HG03460 (cell line): ENCODE results near the gene TBL1XR1.
"Not testable (repeated sequence)": the region's sequence is repeated elsewhere in the genome, so short reads cannot be mapped to it uniquely, and the experiment has no call there.

Experiments used
- ATAC-seq: cut with Tn5 transposase; IDR thresholded peaks from one replicate; pipeline ENCODE4 v1.9.1; 2021; ENCODE audit not compliant: unreplicated experiment

TBL1XR1 gene

GRCh38 chr3:177144922-177145321 lies 52.4 kb downstream of the TBL1XR1 start:
- peak; percentile 73 for ATAC-seq

GRCh38 chr3:177141899-177142646 lies 55.2 kb downstream of the TBL1XR1 start:
- ATAC-seq = no peak

DNA sequence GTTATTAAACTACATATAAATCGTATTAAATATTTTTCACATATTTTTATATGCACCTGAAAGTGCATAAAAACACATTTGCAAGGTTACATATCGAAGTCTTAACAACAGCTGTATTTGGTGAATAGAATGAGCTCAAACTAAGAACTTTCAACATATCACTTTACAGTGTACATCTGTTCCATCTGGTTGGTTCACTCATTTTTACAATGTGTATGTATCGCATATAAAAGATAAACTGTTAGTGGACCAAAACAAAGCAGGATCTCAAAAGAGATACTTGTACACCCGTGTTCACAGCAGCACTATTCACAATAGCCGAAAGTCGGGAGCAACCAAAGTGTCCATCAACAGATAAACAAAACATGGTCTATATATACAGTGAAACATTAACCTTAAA lies 55.8 kb downstream of the TBL1XR1 start:
- no peak for ATAC-seq

DNA sequence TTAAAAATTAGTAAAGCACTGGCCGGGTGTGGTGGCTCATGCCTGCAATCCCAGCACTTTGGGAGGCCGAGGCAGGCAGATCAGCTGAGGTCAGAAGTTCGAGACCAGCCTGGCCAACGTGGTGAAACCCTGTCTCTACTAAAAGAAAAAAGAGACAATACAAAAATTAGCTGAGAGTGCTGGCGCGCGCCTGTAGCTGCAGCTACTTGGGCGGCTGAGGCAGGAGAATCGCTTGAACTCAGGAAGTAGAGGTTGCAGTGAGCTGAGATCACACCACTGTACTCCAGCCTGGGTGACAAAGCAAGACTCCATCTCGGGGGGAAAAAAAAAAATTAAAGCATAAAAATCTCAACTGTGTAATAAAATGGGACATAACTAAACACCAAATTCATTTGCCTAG lies 58.1 kb downstream of the TBL1XR1 start:
- not testable (repeated sequence) for ATAC-seq

GRCh38 chr3:177137774-177138705 lies 59.2 kb downstream of the TBL1XR1 start:
- no peak for ATAC-seq

GRCh38 chr3:177136741-177137140 lies 60.5 kb downstream of the TBL1XR1 start:
- no peak for ATAC-seq

DNA sequence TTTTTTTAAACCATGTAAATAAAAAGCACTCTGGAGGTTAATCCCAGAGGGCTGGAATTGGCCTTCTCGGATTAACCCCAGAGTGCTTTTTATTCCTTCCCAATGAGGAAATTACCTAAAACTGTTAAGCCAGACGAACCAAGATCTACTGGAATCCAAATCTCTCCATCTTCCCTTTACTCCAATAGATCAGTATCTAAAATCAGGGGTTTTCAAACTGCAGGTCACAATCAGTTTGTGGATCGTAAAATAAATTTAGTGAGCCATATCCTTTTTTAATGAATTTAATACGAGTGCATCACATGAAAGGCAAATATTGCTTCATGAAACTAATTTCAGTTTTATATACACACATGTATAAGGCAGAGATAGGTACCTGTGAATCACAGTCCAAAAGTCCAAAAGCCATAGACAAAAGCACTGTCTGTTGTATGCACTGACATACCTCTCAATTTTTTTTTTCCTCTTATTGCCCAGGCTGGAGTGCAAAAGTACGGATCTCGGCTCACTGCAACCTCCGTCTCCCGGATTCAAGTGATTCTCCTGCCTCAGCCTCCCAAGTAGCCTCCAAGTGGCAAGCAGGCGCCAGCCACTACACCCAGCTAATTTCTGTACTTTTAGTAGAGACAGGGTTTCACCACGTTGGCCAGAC lies 61.3 kb downstream of the TBL1XR1 start:
- ATAC-seq = no peak

DNA sequence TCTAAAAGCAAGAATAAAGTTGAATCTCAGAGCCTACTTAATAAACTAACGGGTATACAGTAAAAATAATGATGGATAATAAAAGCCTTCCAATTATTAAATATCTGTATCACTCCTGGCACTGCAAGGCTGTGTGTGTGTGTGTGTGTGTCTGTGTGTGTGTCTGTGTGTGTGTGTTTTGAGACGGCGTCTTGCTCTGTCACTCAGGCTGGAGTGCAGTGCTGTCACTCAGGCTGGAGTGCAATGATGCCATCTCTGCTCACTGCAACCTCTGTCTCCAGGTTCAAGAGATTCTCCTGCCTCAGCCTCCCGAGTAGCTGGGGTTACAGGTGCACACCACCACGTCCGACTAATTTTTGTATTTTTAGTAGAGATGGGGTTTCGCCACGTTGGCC lies 62.5 kb downstream of the TBL1XR1 start:
- no peak for ATAC-seq

DNA sequence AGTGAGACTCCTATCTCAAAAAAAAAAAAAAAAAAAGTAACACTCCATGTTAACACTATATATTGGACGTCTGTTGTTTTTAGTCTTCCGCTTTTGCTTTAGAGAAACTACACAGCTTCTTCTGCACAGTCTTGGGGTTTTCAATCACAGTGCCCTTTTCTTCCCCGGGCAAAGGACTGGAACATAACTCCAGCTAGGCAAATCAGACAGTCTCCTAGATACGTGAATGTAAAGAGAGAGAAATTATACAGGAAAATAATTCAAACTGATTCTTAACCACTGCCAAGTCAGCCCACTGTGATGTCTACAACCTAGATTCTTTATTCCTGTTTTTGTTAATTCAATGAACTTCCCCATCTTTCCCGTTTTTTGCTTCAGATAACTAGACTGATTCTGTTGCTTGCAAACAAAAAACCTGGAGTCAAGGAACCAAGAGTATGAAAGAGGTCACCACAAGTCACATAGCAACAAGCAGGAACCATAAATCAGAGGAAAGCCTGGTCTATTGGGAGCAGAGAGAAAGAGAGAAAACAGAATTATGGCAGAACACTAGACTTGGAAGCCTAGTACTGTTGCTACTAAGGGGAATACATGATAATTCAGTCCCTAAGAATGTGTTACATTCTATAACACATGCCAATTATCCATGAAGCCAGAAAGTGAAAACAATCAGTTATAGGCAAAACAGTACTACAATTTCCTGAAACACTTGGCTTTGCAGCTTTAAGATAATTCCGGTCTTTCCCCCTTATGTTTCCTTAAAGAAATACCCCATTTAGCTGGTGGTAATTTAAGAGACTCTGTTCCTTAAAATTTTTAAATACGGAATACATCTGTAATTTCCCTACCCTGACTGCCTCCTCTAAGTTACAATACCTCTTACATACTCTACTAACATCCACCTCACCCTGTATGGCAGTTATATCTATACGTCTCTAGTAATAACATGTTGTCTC lies 63.1 kb downstream of the TBL1XR1 start:
- no peak for ATAC-seq

- ATAC-seq = no peak
Observed at GRCh38 chr3:177131927-177132636, 65.2 kb downstream of the TBL1XR1 start.

DNA sequence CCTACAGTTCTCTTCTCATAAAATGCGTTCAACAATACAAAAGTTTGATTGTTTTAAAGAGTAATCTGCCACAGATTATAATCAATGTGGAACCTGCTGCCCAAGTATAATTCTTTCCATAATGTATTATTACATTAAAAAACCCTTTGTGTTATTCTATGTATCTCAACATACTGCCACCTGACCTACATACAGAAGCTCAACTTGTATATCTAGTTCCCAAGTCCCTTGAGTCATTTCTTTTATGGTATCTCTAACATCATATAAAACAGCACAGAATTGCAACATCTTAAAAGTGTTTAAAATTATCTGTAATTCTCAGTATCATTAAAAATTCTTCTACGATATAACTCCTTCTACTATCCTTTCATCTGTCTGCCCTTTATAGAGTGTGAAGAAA lies 70.3 kb downstream of the TBL1XR1 start:
- ATAC-seq = no peak

GRCh38 chr3:177126015-177126773 lies 71.1 kb downstream of the TBL1XR1 start:
- no peak for ATAC-seq

- no peak for ATAC-seq
Observed at GRCh38 chr3:177124882-177125281, 72.4 kb downstream of the TBL1XR1 start.

DNA sequence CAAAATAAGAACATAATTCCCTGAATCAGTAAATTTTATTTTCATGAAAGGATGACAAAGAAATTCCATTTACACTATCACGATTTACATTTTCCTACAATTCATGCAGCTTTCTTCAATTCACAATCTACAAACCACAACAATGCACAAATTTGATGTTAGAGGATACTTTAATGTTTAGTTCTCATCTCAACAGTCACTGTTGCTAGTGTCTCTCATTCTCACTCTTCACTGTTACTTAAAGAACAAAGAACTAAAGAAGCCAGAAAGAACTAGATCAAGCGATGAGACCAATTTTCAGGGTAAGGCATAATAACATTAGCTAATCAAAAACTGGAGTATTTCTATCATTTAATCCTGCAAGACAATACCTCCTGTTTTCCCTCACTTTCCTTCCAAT lies 73.5 kb downstream of the TBL1XR1 start:
- ATAC-seq = no peak

GRCh38 chr3:177122183-177122856 lies 75.0 kb downstream of the TBL1XR1 start:
- no peak for ATAC-seq

- no peak for ATAC-seq
Observed at GRCh38 chr3:177119829-177120228, 77.5 kb downstream of the TBL1XR1 start.

- ATAC-seq = no peak
Observed at GRCh38 chr3:177114253-177114652, 83.0 kb downstream of the TBL1XR1 start.

DNA sequence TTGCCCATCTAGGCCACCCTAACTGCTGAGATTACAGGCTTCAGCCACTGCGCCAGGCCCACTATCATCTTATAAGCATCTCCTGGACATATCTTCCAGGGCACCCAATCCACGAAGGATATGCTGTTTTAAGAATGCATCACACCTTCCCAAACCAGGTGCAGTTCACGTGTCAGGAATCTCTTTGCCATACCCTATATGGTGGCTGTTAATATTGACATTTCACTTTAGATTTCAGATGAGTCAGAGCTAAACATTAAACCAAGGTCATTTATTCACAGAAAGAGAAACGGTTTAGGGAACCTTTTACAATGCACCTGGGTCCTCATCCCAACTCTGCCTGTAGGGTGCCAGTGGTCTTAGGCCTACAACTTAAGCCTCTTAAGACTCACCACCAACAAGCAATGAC lies 85.7 kb downstream of the TBL1XR1 start:
- ATAC-seq = peak; percentile 46

GRCh38 chr3:177110895-177111294 lies 86.4 kb downstream of the TBL1XR1 start:
- no peak for ATAC-seq
